GM18505 (cell line): ENCODE data around the gene TMTC1.

Source experiments
- ATAC-seq: cut with Tn5 transposase; IDR thresholded peaks from one replicate; pipeline ENCODE4 v1.9.1; 2021; ENCODE audit not compliant: unreplicated experiment
- POLR2A ChIP-seq: IDR thresholded peaks from 4 replicates; pipeline ENCODE4 v1.6.1; 2011; ENCODE audit warnings: borderline replicate concordance; ENCODE audit not compliant: insufficient read depth, insufficient read length; ENCODE audit errors: extremely low read depth

Gene TMTC1

DNA sequence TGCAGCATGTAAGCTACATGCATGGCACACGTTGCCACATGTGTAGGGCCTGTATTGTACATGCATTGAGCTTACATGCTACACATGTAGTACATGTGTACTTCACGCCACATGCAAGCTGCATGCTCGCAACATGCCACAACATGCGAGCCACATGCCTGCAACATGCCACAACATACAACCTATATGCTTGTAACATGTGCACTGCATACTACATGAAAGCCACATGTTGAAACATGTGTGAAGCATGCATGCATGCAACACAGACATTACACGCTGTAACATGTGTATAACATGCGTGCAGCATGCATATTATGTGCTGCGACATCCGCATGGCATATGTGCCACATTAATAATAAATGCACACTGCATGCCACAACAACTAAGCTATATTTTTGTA lies 9.1 kb upstream of the TMTC1 start:
- no peak for TF ChIP-seq POLR2A
- ATAC-seq, result no peak

- no peak for ATAC-seq
Measured at GRCh38 chr12:29792132-29792531, 8.4 kb upstream of the TMTC1 start.

DNA sequence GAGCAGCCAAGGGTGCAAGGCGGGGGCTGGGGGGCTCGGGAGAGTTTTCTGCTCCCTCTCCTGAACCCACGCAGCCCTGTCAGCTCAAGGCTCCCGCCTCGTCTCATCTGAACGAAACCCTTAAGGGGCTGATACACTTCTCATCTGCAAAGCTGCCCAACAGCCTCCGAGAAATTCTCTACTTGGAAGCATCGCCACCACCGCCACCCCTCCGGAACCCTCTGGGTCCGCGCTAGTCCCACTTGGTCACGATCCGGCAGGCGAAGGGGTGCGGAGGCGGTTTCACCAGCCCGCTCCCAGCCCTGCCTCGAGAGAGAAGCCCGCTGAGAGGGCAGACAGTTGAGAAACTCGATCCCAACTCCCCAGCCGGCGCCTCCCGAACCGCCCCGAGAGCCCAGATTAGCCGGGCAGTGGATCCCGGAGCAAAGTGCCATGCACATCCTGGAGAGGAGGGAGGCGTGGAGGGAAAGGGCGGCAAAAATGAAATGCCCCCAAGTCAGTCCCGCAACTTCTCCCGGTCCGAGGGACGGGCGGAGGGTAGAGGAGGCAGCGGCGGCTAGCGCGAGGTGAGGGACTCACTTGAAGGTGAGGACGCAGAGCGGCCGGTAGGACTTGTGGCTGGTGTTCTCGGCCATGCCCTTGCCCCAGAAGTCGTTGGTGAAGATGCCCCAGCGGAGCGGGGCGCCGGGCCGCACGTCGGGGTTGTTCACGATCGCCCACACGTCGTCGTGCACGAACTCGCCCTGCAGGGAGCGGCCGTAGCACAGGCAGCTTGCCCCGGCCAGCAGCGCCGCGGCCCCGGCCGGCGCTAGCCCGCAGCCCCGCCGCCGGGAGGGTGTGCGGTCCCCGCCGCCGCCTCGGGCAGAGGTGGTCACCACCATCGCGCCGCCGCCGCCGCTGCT lies 620 bp downstream of the TMTC1 start:
- no peak for TF ChIP-seq POLR2A
- peak; percentile 13 for ATAC-seq

More at GRCh38 chr12:29792132-29792531, 8.4 kb upstream of the TMTC1 start:
- TF ChIP-seq POLR2A, result no peak

DNA sequence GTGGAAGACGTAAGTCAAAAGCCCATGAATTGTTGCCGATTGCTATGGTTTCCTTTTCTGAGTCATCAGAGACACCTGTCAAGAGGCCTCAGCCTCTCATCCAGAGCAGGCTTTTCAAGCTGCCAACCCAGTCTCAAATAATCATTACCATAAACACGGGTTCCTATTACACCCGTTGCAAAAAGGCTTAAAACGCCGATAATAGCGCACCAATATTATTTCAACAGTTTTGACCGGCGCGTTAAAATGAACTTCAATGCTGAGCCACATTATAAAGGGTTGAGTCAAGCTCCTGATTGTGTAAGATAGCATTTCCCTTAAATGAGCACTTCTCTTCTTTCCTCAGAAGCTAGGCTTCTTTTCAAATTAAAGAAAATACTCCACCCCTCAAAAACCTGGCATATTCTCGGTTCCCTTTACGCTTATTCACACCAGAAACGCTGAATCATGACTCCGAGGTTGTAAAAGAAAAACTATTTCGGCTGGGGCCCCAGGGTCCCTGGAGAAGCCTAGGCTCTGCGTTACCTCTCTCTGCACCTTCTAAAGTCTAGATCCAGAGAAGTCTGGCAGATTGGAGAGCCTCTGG lies 1.4 kb downstream of the TMTC1 start:
- no peak for TF ChIP-seq POLR2A
- peak; percentile 79 for ATAC-seq

- TF ChIP-seq POLR2A, result no peak
- peak; percentile 33 for ATAC-seq
Measured at GRCh38 chr12:29781705-29782266, 2.0 kb downstream of the TMTC1 start.

- no peak for TF ChIP-seq POLR2A
- ATAC-seq, result no peak
Measured at GRCh38 chr12:29781188-29781587, 2.6 kb downstream of the TMTC1 start.

DNA sequence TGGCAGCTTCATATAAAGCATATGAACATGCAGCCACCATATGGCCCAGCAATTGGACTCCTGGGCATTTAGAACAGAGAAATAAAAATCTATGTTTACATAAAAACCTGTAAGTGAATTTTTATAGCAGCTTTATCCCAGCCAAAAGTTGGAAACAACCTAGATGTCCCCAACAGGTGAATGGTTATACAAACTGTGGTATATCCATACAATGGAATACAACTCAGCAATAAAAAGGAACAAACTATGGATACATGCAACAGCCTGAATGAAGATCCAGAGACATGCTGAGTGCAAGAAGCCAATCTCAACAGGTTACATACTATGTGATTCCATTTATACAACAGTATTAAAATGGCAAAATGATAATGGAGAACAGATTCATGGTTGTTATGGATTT lies 3.7 kb downstream of the TMTC1 start:
- no peak for ATAC-seq
- no peak for TF ChIP-seq POLR2A

DNA sequence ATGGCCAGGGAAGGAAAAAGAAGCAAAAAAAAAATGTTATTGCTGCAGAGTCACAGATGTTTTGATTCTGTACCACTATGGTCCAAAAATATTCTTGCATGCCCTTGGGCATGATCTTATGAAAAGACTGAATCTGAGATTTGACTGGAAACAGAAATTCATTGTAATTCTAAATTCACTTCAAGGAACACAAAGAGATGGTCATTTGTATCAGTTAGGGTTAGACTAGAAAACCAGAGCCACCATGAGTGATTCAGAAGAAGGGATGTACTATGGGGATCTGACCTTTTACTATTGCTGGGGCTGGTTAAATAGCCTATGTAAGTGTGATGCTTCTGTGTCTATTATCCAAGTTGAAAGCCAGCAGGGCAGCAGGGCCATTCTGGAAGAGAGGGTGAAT lies 5.2 kb downstream of the TMTC1 start:
- TF ChIP-seq POLR2A, result no peak
- ATAC-seq, result no peak

- TF ChIP-seq POLR2A, result no peak
- no peak for ATAC-seq
Measured at GRCh38 chr12:29773076-29773475, 10.7 kb downstream of the TMTC1 start.

DNA sequence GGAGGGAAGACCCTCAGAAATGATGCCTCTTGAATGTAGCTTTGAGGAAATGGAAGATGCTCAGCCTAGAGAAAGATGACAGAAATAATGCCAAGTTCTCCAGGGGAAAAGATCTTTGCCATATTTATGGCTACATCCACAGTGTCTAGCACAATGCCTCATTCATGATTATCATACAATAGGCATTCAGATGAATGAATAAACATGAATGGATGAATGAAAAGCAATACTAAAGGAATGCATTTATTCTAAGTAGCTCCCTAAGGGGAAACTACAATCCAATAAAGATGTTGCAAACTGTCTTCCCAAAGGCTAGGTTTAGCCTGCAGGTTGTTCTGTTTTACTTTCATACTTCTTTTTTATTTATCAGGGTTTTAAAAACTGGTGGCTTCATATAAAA lies 12.0 kb downstream of the TMTC1 start:
- TF ChIP-seq POLR2A, result no peak
- ATAC-seq, result no peak

GRCh38 chr12:29771165-29771564 lies 12.6 kb downstream of the TMTC1 start:
- no peak for TF ChIP-seq POLR2A
- ATAC-seq, result no peak

GRCh38 chr12:29769162-29769858 lies 14.4 kb downstream of the TMTC1 start:
- TF ChIP-seq POLR2A, result no peak
- no peak for ATAC-seq

- ATAC-seq, result no peak
- no peak for TF ChIP-seq POLR2A
Measured at GRCh38 chr12:29768372-29768771, 15.4 kb downstream of the TMTC1 start.

- TF ChIP-seq POLR2A, result no peak
- no peak for ATAC-seq
Measured at GRCh38 chr12:29763301-29763683, 20.4 kb downstream of the TMTC1 start.

DNA sequence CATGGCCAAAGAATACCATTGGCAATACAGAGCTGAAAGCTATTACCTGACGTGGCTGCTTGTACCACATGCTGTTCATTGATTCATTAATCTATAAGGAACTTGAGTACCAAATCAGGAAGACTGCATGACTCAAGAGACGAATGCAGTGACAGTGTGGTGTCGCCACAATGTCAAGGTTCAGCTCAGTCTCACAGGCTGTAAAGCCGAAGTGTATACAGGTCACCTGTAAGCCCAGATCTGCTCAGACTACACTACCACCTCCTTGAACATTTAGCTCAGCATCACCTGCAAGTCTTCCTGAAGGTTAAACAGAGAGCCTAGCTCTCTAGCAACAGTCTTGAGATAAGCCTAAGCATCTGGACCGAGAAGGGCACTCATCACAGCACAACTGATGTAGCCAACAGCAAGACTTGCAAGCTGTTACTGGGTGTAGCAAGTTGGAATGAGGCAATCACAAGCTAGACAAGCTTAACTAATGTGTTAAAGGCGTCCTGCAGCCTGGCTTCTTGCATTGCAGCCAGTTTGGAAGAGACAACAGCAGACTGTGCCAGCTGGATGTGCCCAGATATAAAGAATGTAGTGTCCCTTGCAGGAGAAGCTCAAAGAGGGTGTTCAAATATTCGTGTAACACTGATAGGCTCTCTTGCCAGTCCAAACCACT lies 21.0 kb downstream of the TMTC1 start:
- TF ChIP-seq POLR2A, result no peak
- ATAC-seq, result no peak
